ENCODE results near the gene HSPA4L.

The HSPA4L gene

DNA sequence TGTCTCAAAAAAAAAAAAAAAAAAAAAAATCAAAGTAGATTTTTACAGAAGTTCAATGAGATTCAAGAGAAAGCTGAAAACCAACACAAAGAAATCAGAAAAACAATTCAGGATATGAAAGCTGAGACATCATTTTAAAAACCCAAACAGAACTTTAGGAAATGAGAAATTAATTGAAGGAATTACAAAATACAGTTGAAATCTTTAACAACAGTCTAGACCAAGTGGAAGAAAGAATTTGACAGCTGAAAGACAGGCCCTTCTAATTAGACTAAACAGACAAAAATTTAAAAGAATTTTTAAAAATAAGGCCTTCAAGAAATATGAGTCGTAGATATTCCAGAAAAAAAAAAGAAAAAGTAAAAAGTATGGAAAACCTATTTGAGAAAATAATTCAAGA, 64.6 kb downstream of the HSPA4L start:
- H3K4me3 ChIP-seq (ENCODE audit: low read length) = no peak overlapping the region
- no peak for TF ChIP-seq CTCF (conservative IDR thresholded peaks at IDR 0.05; ENCODE audit: low read length)

DNA sequence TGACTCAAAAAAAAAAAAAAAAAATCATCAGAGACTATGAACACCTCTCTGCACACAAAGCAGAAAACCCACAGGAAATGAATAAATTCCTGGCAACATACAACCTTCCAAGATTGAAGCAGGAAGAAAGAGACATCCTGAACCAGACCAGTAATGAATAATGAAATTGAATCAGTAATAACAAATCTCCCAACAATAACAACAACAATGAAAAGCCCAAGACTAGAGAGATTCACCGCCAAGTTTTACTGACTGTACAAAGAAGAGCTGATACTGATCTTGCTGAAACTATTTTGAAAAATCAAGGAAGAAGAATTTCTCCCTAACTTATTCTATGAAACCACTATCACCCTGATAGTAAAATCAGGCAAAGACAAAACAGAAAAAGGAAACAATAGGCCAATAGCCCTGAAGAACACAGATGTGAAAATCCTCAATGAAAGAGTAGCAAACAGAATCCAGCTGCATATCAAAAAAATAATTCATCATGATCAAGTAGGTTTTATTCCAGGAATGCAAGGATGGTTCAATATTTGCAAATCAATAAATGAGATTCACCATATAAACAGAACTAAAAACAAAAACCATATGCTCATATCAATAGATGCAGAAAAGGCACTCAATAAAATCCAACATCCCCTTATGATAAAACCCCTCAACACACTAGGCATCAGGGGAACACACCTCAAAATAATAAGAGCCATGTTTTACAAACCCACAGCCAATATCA, 67.5 kb downstream of the HSPA4L start:
- TF ChIP-seq CTCF (conservative IDR thresholded peaks at IDR 0.05; ENCODE audit: low read length) = no peak
- no peak overlapping the region for H3K4me3 ChIP-seq (ENCODE audit: low read length)
- DNase-seq (ENCODE audit: low read depth) = no peak

More for the DNA sequence above, 64.6 kb downstream of the HSPA4L start:
- no peak for DNase-seq (ENCODE audit: low read depth)

GRCh38 chr4:127852661-127853060, 70.5 kb downstream of the HSPA4L start:
- TF ChIP-seq CTCF (conservative IDR thresholded peaks at IDR 0.05; ENCODE audit: low read length) = no peak
- no peak for DNase-seq (ENCODE audit: low read depth)
- H3K4me3 ChIP-seq (ENCODE audit: low read length) = no peak overlapping the region

DNA sequence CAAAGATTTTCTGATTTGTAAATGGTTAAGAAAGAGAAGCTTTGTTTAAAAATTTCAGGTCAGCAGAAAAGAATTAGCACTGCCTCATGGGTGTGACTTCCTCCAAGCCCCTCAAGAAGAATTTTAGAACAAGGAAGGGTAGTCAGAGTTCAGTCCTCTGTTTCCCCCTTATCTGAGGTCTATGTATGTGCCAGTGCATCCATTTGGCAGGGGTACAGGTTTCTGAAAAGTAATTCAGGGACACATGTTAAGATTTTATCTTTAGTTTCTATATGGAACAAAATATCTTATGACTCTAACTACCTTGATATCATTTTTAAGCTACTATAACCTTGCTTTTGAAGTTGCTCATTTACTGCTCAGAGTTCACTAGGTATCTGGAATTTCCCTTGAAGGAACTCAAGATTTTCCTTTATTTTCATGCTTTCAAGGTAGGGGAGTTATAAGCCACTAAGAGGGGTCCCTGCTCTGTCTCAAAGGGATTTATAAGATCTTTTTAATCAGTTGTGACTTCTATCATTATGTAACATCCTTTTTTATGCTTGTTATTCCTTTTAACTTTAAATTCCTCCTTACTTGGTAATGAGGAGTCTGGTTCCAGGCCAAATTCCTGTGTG, 74.2 kb downstream of the HSPA4L start:
- H3K4me3 ChIP-seq (ENCODE audit: low read length) = no peak overlapping the region
- DNase-seq (ENCODE audit: low read depth) = no peak
- no peak for TF ChIP-seq CTCF (conservative IDR thresholded peaks at IDR 0.05; ENCODE audit: low read length)

DNA sequence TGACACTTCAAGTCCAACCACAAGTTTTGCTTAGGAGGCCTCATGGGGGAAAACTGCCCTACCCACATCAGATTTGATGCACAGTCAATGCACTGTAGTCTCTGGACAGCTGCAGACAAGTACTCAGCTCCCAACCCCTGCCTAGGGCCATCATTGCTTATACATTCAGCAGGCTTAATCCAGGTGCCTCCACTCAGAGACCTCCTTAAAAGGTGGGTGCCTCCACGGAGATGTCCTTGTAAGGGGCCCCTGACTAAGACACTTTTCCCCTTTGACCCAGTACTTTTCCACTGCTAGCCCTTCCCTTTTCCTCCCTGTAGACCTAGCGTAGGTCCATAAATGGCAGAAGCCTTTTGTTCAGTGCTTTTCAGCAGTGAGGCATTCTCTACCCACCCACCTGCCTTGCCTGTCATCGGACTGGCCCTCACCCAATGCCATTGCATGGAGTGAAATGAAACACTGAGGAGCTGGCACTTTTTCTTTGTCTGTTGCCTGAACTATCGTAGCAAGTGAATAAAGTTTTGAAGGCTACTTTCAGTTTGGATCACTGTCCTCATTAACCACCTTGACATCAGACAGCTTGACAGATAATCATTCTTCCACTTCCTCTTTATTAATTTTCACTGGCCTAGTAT, 74.8 kb downstream of the HSPA4L start:
- no peak for TF ChIP-seq CTCF (conservative IDR thresholded peaks at IDR 0.05; ENCODE audit: low read length)
- peak; percentile 93 for DNase-seq (ENCODE audit: low read depth)
- H3K4me3 ChIP-seq (ENCODE audit: low read length) = no peak overlapping the region

DNA sequence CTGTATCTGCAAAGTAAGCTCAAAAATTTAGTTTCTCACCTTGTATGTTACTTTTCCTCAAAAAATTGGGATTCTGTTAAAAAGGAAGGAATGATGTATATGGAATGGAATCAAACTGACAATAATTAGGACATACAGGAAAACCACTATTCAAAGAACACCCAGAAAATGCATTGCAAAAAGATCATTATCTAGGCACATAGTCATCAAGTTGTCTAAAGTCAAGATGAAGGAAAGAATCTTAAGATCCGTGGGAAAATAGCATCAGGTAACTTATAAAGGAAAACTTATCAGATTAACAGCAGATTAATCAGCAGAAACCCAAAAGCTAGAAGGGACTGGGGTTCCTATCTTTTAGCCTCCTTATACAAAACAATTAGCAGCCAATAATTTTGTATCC, 75.5 kb downstream of the HSPA4L start:
- TF ChIP-seq CTCF (conservative IDR thresholded peaks at IDR 0.05; ENCODE audit: low read length) = no peak
- H3K4me3 ChIP-seq (ENCODE audit: low read length) = no peak overlapping the region
- DNase-seq (ENCODE audit: low read depth) = no peak

GRCh38 chr4:127868196-127868595, 86.1 kb downstream of the HSPA4L start:
- TF ChIP-seq CTCF (conservative IDR thresholded peaks at IDR 0.05; ENCODE audit: low read length) = no peak
- DNase-seq (ENCODE audit: low read depth) = no peak
- no peak overlapping the region for H3K4me3 ChIP-seq (ENCODE audit: low read length)
